ELF-1 (cell line): ENCODE results near the gene ALG12.

Experiments
- DNase-seq: peaks from one replicate; pipeline ENCODE4 v3.0.0-alpha.2; 2016; ENCODE audit warnings: low read depth, low spot score

ALG12 gene

GRCh38 chr22:49930596-49931412 is 12.6 kb upstream of the ALG12 start:
- DNase-seq, result peak; percentile 72

GRCh38 chr22:49929994-49930575 is 11.8 kb upstream of the ALG12 start:
- DNase-seq, result no peak

GRCh38 chr22:49929211-49929979 is 11.2 kb upstream of the ALG12 start:
- peak; percentile 72 for DNase-seq

GRCh38 chr22:49928555-49929210 is 10.4 kb upstream of the ALG12 start:
- no peak for DNase-seq

GRCh38 chr22:49928185-49928495 is 9.9 kb upstream of the ALG12 start:
- DNase-seq, result no peak

GRCh38 chr22:49927483-49928184 is 9.4 kb upstream of the ALG12 start:
- DNase-seq, result no peak

GRCh38 chr22:49926916-49927315 is 8.7 kb upstream of the ALG12 start:
- DNase-seq, result no peak

GRCh38 chr22:49925525-49926128 is 7.4 kb upstream of the ALG12 start:
- no peak for DNase-seq

- no peak for DNase-seq
Measured at GRCh38 chr22:49924113-49924833, 6.0 kb upstream of the ALG12 start.

GRCh38 chr22:49923445-49923844 is 5.2 kb upstream of the ALG12 start:
- DNase-seq, result no peak

GRCh38 chr22:49922926-49923325 is 4.7 kb upstream of the ALG12 start:
- no peak for DNase-seq

GRCh38 chr22:49922484-49922883 is 4.2 kb upstream of the ALG12 start:
- DNase-seq, result no peak

GRCh38 chr22:49921508-49922278 is 3.5 kb upstream of the ALG12 start:
- no peak for DNase-seq

GRCh38 chr22:49920859-49921258 is 2.6 kb upstream of the ALG12 start:
- no peak for DNase-seq

- DNase-seq, result peak; percentile 34
Measured at GRCh38 chr22:49918911-49919881, 958 bp upstream of the ALG12 start.

- DNase-seq, result no peak
Measured at GRCh38 chr22:49916831-49917230, 1.4 kb downstream of the ALG12 start.

GRCh38 chr22:49915610-49916009 is 2.6 kb downstream of the ALG12 start:
- DNase-seq, result peak; percentile 64

- DNase-seq, result no peak
Measured at GRCh38 chr22:49914256-49914655, 4.0 kb downstream of the ALG12 start.

- no peak for DNase-seq
Measured at GRCh38 chr22:49913446-49913845, 4.8 kb downstream of the ALG12 start.
